Mesenchymal stem cell (in vitro differentiated cells and primary cell): Measurements from ENCODE around the gene MYL3.
A peak's percentile ranks its signal among the peaks of the same experiment; 100 is the strongest.

Source experiments
- DNase-seq: peaks from one replicate; pipeline ENCODE4 v3.0.0-alpha.2; 2013
- H2AFZ ChIP-seq: one replicate; pipeline ENCODE4 v1.6.1; 2013; ENCODE audit warnings: low read depth, mild to moderate bottlenecking, control low read depth, inconsistent platforms, low read length, moderate library complexity
- H2AK5ac ChIP-seq: 2 replicates; pipeline ENCODE4 v1.6.1; 2013; ENCODE audit warnings: low read length, moderate library complexity, mild to moderate bottlenecking, inconsistent platforms; ENCODE audit not compliant: severe bottlenecking
- H2BK120ac ChIP-seq: one replicate; pipeline ENCODE4 v1.6.1; 2013; ENCODE audit warnings: low read depth, mild to moderate bottlenecking, inconsistent platforms, low read length, moderate library complexity
- H2BK12ac ChIP-seq, 2 experiments: one replicate each; pipeline ENCODE4 v1.6.1; 2013; ENCODE audit warnings: inconsistent platforms in 2 of 2, low read length in 2 of 2, mild to moderate bottlenecking in 2 of 2, moderate library complexity in 2 of 2, control low read depth in 1 of 2
- H2BK15ac ChIP-seq: one replicate; pipeline ENCODE4 v1.6.1; 2013; ENCODE audit warnings: mild to moderate bottlenecking, low read depth, inconsistent platforms; ENCODE audit not compliant: poor library complexity, severe bottlenecking
- H2BK5ac ChIP-seq: 2 replicates; pipeline ENCODE4 v1.6.1; 2013; ENCODE audit warnings: low read depth, mild to moderate bottlenecking, low read length, control low read depth, inconsistent platforms; ENCODE audit not compliant: poor library complexity, severe bottlenecking
- H3K14ac ChIP-seq, 2 experiments: one replicate each; pipeline ENCODE4 v1.6.1; 2013; ENCODE audit warnings: inconsistent platforms in 2 of 2, low read length in 2 of 2, control low read depth in 1 of 2, mild to moderate bottlenecking in 1 of 2, moderate library complexity in 1 of 2
- H3K18ac ChIP-seq, 2 experiments: one replicate each; pipeline ENCODE4 v1.6.1; 2013; ENCODE audit warnings: inconsistent platforms in 2 of 2, low read length in 2 of 2, control low read depth in 1 of 2, low read depth in 1 of 2, mild to moderate bottlenecking in 1 of 2
- H3K23ac ChIP-seq, 2 experiments: one replicate each; pipeline ENCODE4 v1.6.1; 2013; ENCODE audit warnings: inconsistent platforms in 2 of 2, low read length in 2 of 2, mild to moderate bottlenecking in 2 of 2, moderate library complexity in 2 of 2, control low read depth in 1 of 2
- H3K27ac ChIP-seq: 2 replicates; pipeline ENCODE4 v1.5.1; 2013; ENCODE audit warnings: mild to moderate bottlenecking, moderate library complexity, low read length, control low read depth, inconsistent platforms; ENCODE audit not compliant: poor library complexity, severe bottlenecking
- H3K27me3 ChIP-seq, 2 experiments: 2 replicates each; pipeline versions ENCODE4 v1.6.1 to v1.7.0; 2013; ENCODE audit warnings: low read length in 2 of 2, mild to moderate bottlenecking in 2 of 2, moderate library complexity in 2 of 2, control low read depth in 1 of 2, inconsistent platforms in 1 of 2; ENCODE audit not compliant: control insufficient read depth in 1 of 2, insufficient read depth in 1 of 2
- H3K36me3 ChIP-seq, 2 experiments: 2 replicates each; pipeline versions ENCODE4 v1.6.1 to v1.7.0; 2013; ENCODE audit warnings: low read length in 2 of 2, control low read depth in 1 of 2, inconsistent platforms in 1 of 2, low read depth in 1 of 2, mild to moderate bottlenecking in 1 of 2; ENCODE audit not compliant: insufficient read depth in 2 of 2, control insufficient read depth in 1 of 2
- H3K4ac ChIP-seq, 2 experiments: one replicate each; pipeline ENCODE4 v1.6.1; 2013; ENCODE audit warnings: inconsistent platforms in 2 of 2, low read length in 2 of 2, mild to moderate bottlenecking in 2 of 2, moderate library complexity in 2 of 2, control low read depth in 1 of 2, low read depth in 1 of 2
- H3K4me1 ChIP-seq: 2 replicates; pipeline ENCODE4 v1.6.1; 2013; ENCODE audit warnings: low read depth, low read length, control low read depth; ENCODE audit not compliant: control insufficient read depth, insufficient read depth
- H3K4me2 ChIP-seq: 2 replicates; pipeline ENCODE4 v1.6.1; 2013; ENCODE audit warnings: low read length, mild to moderate bottlenecking, inconsistent platforms; ENCODE audit not compliant: poor library complexity, severe bottlenecking
- H3K4me3 ChIP-seq, 2 experiments: 2 replicates each; pipeline versions ENCODE4 v1.5.1 to v1.7.0; 2013; ENCODE audit warnings: low read length in 2 of 2, mild to moderate bottlenecking in 2 of 2, control low read depth in 1 of 2, low read depth in 1 of 2; ENCODE audit not compliant: insufficient read depth in 1 of 2
- H3K79me1 ChIP-seq: replicated peaks from 2 replicates; pipeline ENCODE4 v1.6.1; 2013; ENCODE audit warnings: mild to moderate bottlenecking, control low read depth, low read length, inconsistent platforms; ENCODE audit not compliant: poor library complexity, severe bottlenecking
- H3K9ac ChIP-seq: 2 replicates; pipeline ENCODE4 v1.7.0; 2013; ENCODE audit warnings: mild to moderate bottlenecking, low read length, moderate library complexity
- H3K9me3 ChIP-seq: 2 replicates; pipeline ENCODE4 v1.7.0; 2013; ENCODE audit warnings: mild to moderate bottlenecking, low read length; ENCODE audit not compliant: control insufficient read depth
- H4K8ac ChIP-seq: one replicate; pipeline ENCODE4 v1.6.1; 2013; ENCODE audit warnings: inconsistent platforms, mild to moderate bottlenecking, low read length, moderate library complexity
- H4K91ac ChIP-seq: one replicate; pipeline ENCODE4 v1.6.1; 2013; ENCODE audit warnings: mild to moderate bottlenecking, low read length, inconsistent platforms
- WGBS: methylation state at CpG from one replicate; pipeline ENCODE4 v1.1.7; 2013; ENCODE audit warnings: mixed read lengths; 5-methylcytosine and 5-hydroxymethylcytosine counted together

The MYL3 gene

DNA sequence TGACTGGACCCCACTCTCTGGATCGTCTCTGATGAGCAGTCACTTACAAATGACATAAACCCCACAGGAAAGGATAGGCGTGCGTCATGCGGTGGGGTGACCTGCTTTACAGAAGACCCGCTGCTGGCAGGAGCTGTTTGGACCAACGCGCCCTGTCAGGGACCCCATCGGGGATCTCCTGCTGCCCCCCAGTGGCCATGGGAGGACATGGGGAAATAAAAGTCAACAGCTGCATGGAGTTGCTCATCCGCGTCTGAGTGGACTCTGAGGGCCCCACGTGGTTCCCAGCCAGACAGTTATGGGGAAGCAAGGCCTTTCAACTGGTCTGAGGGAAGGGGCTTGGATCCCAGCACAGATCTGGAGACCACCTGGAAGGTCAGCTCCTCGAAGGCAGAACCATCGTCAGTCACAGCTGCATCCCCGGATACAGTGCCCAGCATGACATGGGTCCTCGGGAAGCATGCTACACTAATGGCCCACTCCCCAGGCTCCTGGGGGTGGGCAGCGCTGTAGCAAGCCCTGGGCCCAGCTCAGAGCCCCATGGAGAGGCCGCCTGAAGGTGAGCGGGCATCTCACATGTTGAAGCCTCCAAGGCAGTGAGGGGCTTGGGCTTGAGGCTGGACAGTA is 46.4 kb upstream of the MYL3 start:
- H2BK120ac ChIP-seq, result no peak overlapping the region
- H3K23ac ChIP-seq, result no peak overlapping the region
- H3K14ac ChIP-seq, result peak overlapping the region in 1 of 2 experiments; percentile 7
- no peak overlapping the region for H3K4me3 ChIP-seq
- no peak overlapping the region for H2BK12ac ChIP-seq
- H3K36me3 ChIP-seq, result no peaks in the 10 kb centered on the region
- H3K27me3 ChIP-seq, result peaks cover 0 to 15% of the 10 kb centered on the region in 2 experiments
- no peak overlapping the region for H3K27ac ChIP-seq
- no peak overlapping the region for H2AK5ac ChIP-seq
- WGBS, result 27% methylated on average over 18 of the region's 18 CpGs
- no peak overlapping the region for H2AFZ ChIP-seq
- H2BK15ac ChIP-seq, result no peak overlapping the region
- H3K4ac ChIP-seq, result no peak overlapping the region
- no peak overlapping the region for H4K8ac ChIP-seq
- peaks cover 18% of the 10 kb centered on the region for H3K4me1 ChIP-seq
- peaks cover 1% of the 10 kb centered on the region for H3K79me1 ChIP-seq
- H4K91ac ChIP-seq, result no peak overlapping the region
- H3K9me3 ChIP-seq, result no peaks in the 10 kb centered on the region
- H3K9ac ChIP-seq, result peak overlapping the region; percentile 64
- H2BK5ac ChIP-seq, result no peak overlapping the region
- DNase-seq, result peak; percentile 88
- H3K4me2 ChIP-seq, result no peak overlapping the region
- no peak overlapping the region for H3K18ac ChIP-seq

GRCh38 chr3:46908986-46909534 is 45.8 kb upstream of the MYL3 start:
- Histone ChIP-seq H2BK15ac (no peak overlapping the region), H3K18ac (no peak overlapping the region), H3K4me2 (no peak overlapping the region), H3K4ac (no peak overlapping the region), H3K36me3 (no peaks in the 10 kb centered on the region), H3K14ac (peak overlapping the region in 1 of 2 experiments; percentile 61), H3K23ac (no peak overlapping the region), H2BK120ac (no peak overlapping the region), H3K9ac (peak overlapping the region; percentile 48), H2BK5ac (no peak overlapping the region), H2AK5ac (no peak overlapping the region), H3K27me3 (peaks cover 0 to 18% of the 10 kb centered on the region in 2 experiments), H4K91ac (no peak overlapping the region), H3K79me1 (peaks cover 1% of the 10 kb centered on the region), H2AFZ (no peak overlapping the region), H3K4me3 (no peak overlapping the region), H4K8ac (no peak overlapping the region), H3K9me3 (no peaks in the 10 kb centered on the region), H2BK12ac (no peak overlapping the region), H3K27ac (no peak overlapping the region), H3K4me1 (peaks cover 18% of the 10 kb centered on the region)
- WGBS, result 75% methylated on average over 7 of the region's 8 CpGs
- DNase-seq, result no peak

GRCh38 chr3:46908294-46908985 is 45.2 kb upstream of the MYL3 start:
- H3K79me1 ChIP-seq, result peaks cover 1% of the 10 kb centered on the region
- H2BK120ac ChIP-seq, result no peak overlapping the region
- H2BK5ac ChIP-seq, result no peak overlapping the region
- peak overlapping the region; percentile 48 for H3K9ac ChIP-seq
- H2BK12ac ChIP-seq, result no peak overlapping the region
- H3K4me2 ChIP-seq, result no peak overlapping the region
- no peak overlapping the region for H2BK15ac ChIP-seq
- H3K23ac ChIP-seq, result peak overlapping the region in 1 of 2 experiments; percentile 14
- H3K4me3 ChIP-seq, result peak overlapping the region in 1 of 2 experiments; percentile 52
- no peak overlapping the region for H3K18ac ChIP-seq
- peaks cover 0 to 18% of the 10 kb centered on the region in 2 experiments for H3K27me3 ChIP-seq
- no peak overlapping the region for H2AK5ac ChIP-seq
- H3K36me3 ChIP-seq, result no peaks in the 10 kb centered on the region
- no peak overlapping the region for H4K8ac ChIP-seq
- H3K27ac ChIP-seq, result no peak overlapping the region
- peak overlapping the region in 1 of 2 experiments; percentile 12 for H3K14ac ChIP-seq
- H2AFZ ChIP-seq, result no peak overlapping the region
- WGBS, result 86% methylated on average over 21 of the region's 24 CpGs
- DNase-seq, result no peak
- peak overlapping the region; percentile 8 for H4K91ac ChIP-seq
- H3K9me3 ChIP-seq, result no peaks in the 10 kb centered on the region
- H3K4me1 ChIP-seq, result peaks cover 18% of the 10 kb centered on the region
- H3K4ac ChIP-seq, result no peak overlapping the region

DNA sequence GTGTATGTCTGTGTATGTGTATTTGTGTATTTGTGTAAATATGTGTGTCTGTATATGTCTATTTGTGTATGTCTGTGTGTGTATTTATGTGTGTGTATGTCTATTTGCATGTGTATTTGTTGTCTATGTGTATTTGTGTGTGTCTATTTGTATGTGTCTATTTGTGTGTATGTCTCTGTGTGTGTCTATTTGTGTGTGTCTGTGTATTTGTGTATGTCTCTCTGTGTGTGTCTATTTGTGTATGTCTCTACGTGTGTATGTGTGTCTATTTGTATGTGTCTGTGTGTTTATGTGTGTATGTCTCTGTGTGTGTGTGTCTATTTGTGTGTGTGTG is 44.7 kb upstream of the MYL3 start:
- Histone ChIP-seq H2BK120ac (no peak overlapping the region), H3K79me1 (peaks cover 1% of the 10 kb centered on the region), H2AK5ac (no peak overlapping the region), H3K9ac (no peak overlapping the region), H3K4me3 (no peak overlapping the region), H3K27me3 (peaks cover 0 to 18% of the 10 kb centered on the region in 2 experiments), H4K8ac (no peak overlapping the region), H3K23ac (no peak overlapping the region), H4K91ac (no peak overlapping the region), H3K14ac (no peak overlapping the region), H3K4me2 (no peak overlapping the region), H2AFZ (no peak overlapping the region), H3K4me1 (peaks cover 20% of the 10 kb centered on the region), H3K18ac (no peak overlapping the region), H2BK15ac (no peak overlapping the region), H3K27ac (no peak overlapping the region), H3K36me3 (no peaks in the 10 kb centered on the region), H3K4ac (no peak overlapping the region), H2BK12ac (no peak overlapping the region), H3K9me3 (no peaks in the 10 kb centered on the region), H2BK5ac (no peak overlapping the region)
- WGBS, result 55% methylated on average over 1 of the region's 1 CpG
- no peak for DNase-seq
